CD8-positive, alpha-beta memory T cell (primary cell): ENCODE measurements around the gene METTL26. TPM values are rescaled to one million over a fixed set of nuclear protein-coding genes. Genes with fewer than 3 reads are reported as not detected.
A peak's percentile ranks its signal among the peaks of the same experiment; 100 is the strongest.

Experiments used
- CTCF ChIA-PET: fragments of 350-600 bp; sonication (Branson Sonifier 250); formaldehyde crosslinking; loops from one replicate; lab custom pipeline; 2021; ENCODE audit warnings: antibody characterized with exemption; lab: Charles Lee
- POLR2A ChIA-PET: fragments of 350-600 bp; sonication (Branson Sonifier 250); formaldehyde crosslinking; loops from one replicate; lab custom pipeline; 2021; ENCODE audit warnings: antibody characterized with exemption; lab: Charles Lee
- DNase-seq, 5 donors: peaks; one replicate each; pipeline versions ENCODE4 v3.0.0 to v3.0.0-alpha.2; 2020 to 2022; ENCODE audit warnings: mixed read lengths in 1 of 5
- H3K27ac ChIP-seq: one replicate; pipeline ENCODE4 v1.7.0; 2013; ENCODE audit warnings: low read depth, mild to moderate bottlenecking, low read length, moderate library complexity
- H3K27me3 ChIP-seq: 2 replicates; pipeline ENCODE4 v1.7.0; 2013; ENCODE audit warnings: low read length, mild to moderate bottlenecking; ENCODE audit not compliant: insufficient read depth, poor library complexity, severe bottlenecking
- H3K36me3 ChIP-seq: 2 replicates; pipeline ENCODE4 v1.7.0; 2013; ENCODE audit warnings: mild to moderate bottlenecking, low read length, moderate library complexity; ENCODE audit not compliant: insufficient read depth
- H3K4me1 ChIP-seq: 2 replicates; pipeline ENCODE4 v1.7.0; 2013; ENCODE audit warnings: mild to moderate bottlenecking, low read length, moderate library complexity; ENCODE audit not compliant: insufficient read depth
- H3K4me3 ChIP-seq: 2 replicates; pipeline ENCODE4 v1.7.0; 2013; ENCODE audit warnings: mild to moderate bottlenecking, low read length
- H3K9me3 ChIP-seq: 2 replicates; pipeline ENCODE4 v1.7.0; 2013; ENCODE audit warnings: mild to moderate bottlenecking, low read length
- H3K27ac Mint-ChIP-seq, 8 donors: one replicate each; pipeline ENCODE4 v1.8.0; 2020 to 2021; ENCODE audit warnings: mixed read lengths in 8 of 8, mild to moderate bottlenecking in 6 of 8, inconsistent platforms in 3 of 8, moderate library complexity in 3 of 8
- H3K27me3 Mint-ChIP-seq, 2 donors: one replicate each; pipeline ENCODE4 v1.8.0; 2020 to 2021; ENCODE audit warnings: mixed read lengths in 2 of 2, mild to moderate bottlenecking in 1 of 2, moderate library complexity in 1 of 2
- H3K36me3 Mint-ChIP-seq, 3 donors: one replicate each; pipeline ENCODE4 v1.8.0; 2020 to 2021; ENCODE audit warnings: mixed read lengths in 3 of 3, inconsistent platforms in 1 of 3, mild to moderate bottlenecking in 1 of 3
- H3K4me1 Mint-ChIP-seq, 3 donors: one replicate each; pipeline ENCODE4 v1.8.0; 2020 to 2021; ENCODE audit warnings: mixed read lengths in 3 of 3, inconsistent platforms in 1 of 3, mild to moderate bottlenecking in 1 of 3
- H3K4me3 Mint-ChIP-seq, 7 donors: one replicate each; pipeline ENCODE4 v1.8.0; 2020 to 2021; ENCODE audit warnings: mixed read lengths in 7 of 7, mild to moderate bottlenecking in 6 of 7, moderate library complexity in 4 of 7, inconsistent platforms in 2 of 7
- H3K9me3 Mint-ChIP-seq, 5 donors: one replicate each; pipeline ENCODE4 v1.8.0; 2020 to 2022; ENCODE audit warnings: mixed read lengths in 5 of 5, mild to moderate bottlenecking in 3 of 5, moderate library complexity in 2 of 5, inconsistent platforms in 1 of 5
- polyA plus RNA-seq: library from polyadenylated mRNA; unstranded; fragments of 300-500 nt; fragmentation: Illumina TruSeq; gene quantifications from one replicate; pipeline ENCODE4 v1.2.3, GENCODE V29; 2021
- total RNA-seq, 2 experiments: library from RNA; stranded (reverse); gene quantifications; one replicate each; pipeline ENCODE4 v1.2.3, GENCODE V29; 2021

Gene METTL26
- total and polyA plus RNA-seq, 3 experiments from 2014 or later: 97.4 to 129 (median 129) TPM

GRCh38 chr16:681746-682427, 45.8 kb upstream of the METTL26 start:
- Mint-ChIP-seq H3K4me3 (peak overlapping the region; percentile 66 to 84 (median 81)), H3K4me1 (peaks cover 13 to 55% (median 18%) of the 10 kb centered on the region in 3 donors), H3K9me3 (no peaks in the 10 kb centered on the region), H3K36me3 (peaks cover 0 to 33% (median 3%) of the 10 kb centered on the region in 3 donors), H3K27ac (peak overlapping the region in 6 of 8 donors; percentile 12 to 94 (median 67)), H3K27me3 (no peaks in the 10 kb centered on the region)
- no peaks in the 10 kb centered on the region for H3K27me3 ChIP-seq
- H3K4me1 ChIP-seq: peaks cover 36% of the 10 kb centered on the region
- POLR2A ChIA-PET: interaction anchor here (0.6 to 1.8 kb wide), 4 partner anchors 8 to 1088 kb away, joined by 3 to 15 read pairs (median 6); partner anchors contain the start of gene WDR24
- CTCF ChIA-PET: interaction anchor here (1.3 to 2.3 kb wide), 5 partner anchors 8 to 14 kb away, joined by 3 to 8 read pairs (median 7); partner anchors contain the start of genes RHOT2 and WDR24
- H3K36me3 ChIP-seq: peaks cover 8% of the 10 kb centered on the region
- H3K4me3 ChIP-seq: no peak overlapping the region
- DNase-seq: no peak
- peak overlapping the region; percentile 72 for H3K27ac ChIP-seq
- no peaks in the 10 kb centered on the region for H3K9me3 ChIP-seq

GRCh38 chr16:680967-681745, 45.1 kb upstream of the METTL26 start:
- no peaks in the 10 kb centered on the region for H3K9me3 ChIP-seq
- CTCF ChIA-PET: interaction anchor here (0.8 to 2.3 kb wide), 7 partner anchors 9 to 32 kb away, joined by 3 to 8 read pairs (median 4); partner anchors contain the start of genes RHOT2, WDR24 and WDR90
- DNase-seq: no peak
- H3K4me1 Mint-ChIP-seq: peaks cover 13 to 55% (median 20%) of the 10 kb centered on the region in 3 donors
- peak overlapping the region in 5 of 8 donors; percentile 9 to 94 (median 77) for H3K27ac Mint-ChIP-seq
- H3K4me3 Mint-ChIP-seq: peak overlapping the region; percentile 62 to 88 (median 78)
- H3K4me1 ChIP-seq: peaks cover 36% of the 10 kb centered on the region
- H3K36me3 ChIP-seq: peaks cover 8% of the 10 kb centered on the region
- no peaks in the 10 kb centered on the region for H3K27me3 Mint-ChIP-seq
- H3K27ac ChIP-seq: peak overlapping the region; percentile 72
- H3K4me3 ChIP-seq: peak overlapping the region; percentile 67
- no peaks in the 10 kb centered on the region for H3K27me3 ChIP-seq
- POLR2A ChIA-PET: interaction anchor here (0.9 to 1.9 kb wide), 6 partner anchors 9 to 107 kb away, joined by 3 to 15 read pairs (median 5); partner anchors contain the start of genes HAGHL, METTL26, RHOT2 and RPUSD1
- peaks cover 0 to 32% (median 3%) of the 10 kb centered on the region in 3 donors for H3K36me3 Mint-ChIP-seq
- no peaks in the 10 kb centered on the region for H3K9me3 Mint-ChIP-seq

DNA sequence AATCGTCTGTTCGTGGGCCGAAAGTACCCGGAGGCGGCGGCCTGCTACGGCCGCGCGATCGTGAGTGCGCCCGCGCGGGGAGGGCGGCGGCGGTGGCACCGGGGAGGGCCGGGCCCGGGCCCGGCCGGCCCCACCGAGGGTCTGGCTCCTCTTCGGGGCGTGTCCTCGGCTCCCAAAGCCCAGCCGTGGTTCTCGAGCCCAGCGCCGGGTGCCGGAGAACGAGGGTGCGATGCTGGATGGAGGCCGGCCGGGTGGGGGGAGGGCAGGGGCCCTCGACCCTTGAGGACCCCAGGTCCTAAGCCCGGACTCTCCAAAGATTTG, 44.5 kb upstream of the METTL26 start:
- DNase-seq: no peak
- H3K9me3 ChIP-seq: no peaks in the 10 kb centered on the region
- ChIA-PET CTCF (interaction anchor here (0.8 to 1.8 kb wide), 5 partner anchors 9 to 31 kb away, joined by 3 to 8 read pairs (median 3); partner anchors contain the start of genes RHOT2, WDR24 and WDR90), POLR2A (interaction anchor here (0.9 to 1.9 kb wide), 7 partner anchors 10 to 107 kb away, joined by 3 to 15 read pairs (median 5); partner anchors contain the start of genes HAGHL, METTL26, RHOT2 and RPUSD1)
- H3K4me1 ChIP-seq: peaks cover 35% of the 10 kb centered on the region
- peaks cover 0 to 31% (median 3%) of the 10 kb centered on the region in 3 donors for H3K36me3 Mint-ChIP-seq
- no peaks in the 10 kb centered on the region for H3K9me3 Mint-ChIP-seq
- H3K4me1 Mint-ChIP-seq: peaks cover 13 to 49% (median 20%) of the 10 kb centered on the region in 3 donors
- peak overlapping the region; percentile 72 for H3K27ac ChIP-seq
- H3K27me3 ChIP-seq: no peaks in the 10 kb centered on the region
- H3K4me3 ChIP-seq: peak overlapping the region; percentile 67
- peak overlapping the region in 4 of 8 donors; percentile 9 to 94 (median 78) for H3K27ac Mint-ChIP-seq
- no peaks in the 10 kb centered on the region for H3K27me3 Mint-ChIP-seq
- H3K36me3 ChIP-seq: peaks cover 8% of the 10 kb centered on the region
- peak overlapping the region; percentile 62 to 88 (median 80) for H3K4me3 Mint-ChIP-seq

DNA sequence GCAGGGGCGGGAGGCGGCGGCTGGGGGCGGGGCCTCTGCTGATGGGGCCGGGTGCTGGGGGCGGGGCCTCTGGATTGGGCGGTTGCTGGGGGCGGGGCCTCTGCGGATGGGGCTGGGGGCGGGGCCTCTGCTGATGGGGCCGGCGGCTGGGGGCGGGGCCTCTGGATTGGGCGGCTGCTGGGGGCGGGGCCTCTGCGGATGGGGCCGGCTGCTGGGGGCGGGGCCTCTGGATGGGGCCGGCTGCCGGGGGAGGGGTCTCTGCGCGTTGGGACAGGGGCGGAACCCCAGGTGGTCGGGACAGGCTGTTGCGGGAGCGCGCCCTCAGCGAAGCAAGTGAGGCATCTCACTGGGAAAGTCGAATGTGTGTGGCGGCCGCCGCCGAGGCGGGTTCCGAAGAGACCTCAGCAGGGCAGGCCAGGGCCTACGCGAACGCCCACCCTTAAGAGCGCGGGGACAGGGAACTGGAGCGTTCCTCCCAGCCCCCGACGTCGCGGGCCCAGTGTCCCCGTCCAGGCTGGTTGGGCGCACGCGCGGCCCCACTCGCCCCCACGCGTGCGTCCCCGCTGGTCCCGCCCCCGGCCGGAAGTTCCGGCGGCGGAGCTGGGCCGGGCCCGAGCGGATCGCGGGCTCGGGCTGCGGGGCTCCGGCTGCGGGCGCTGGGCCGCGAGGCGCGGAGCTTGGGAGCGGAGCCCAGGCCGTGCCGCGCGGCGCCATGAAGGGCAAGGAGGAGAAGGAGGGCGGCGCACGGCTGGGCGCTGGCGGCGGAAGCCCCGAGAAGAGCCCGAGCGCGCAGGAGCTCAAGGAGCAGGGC, 43.9 kb upstream of the METTL26 start, which contains the start of gene STUB1:
STUB1 (plus strand) TSS at position 597 of the 811 bp plus-strand sequence; CDS start at position 713, 116 bp downstream.
- CTCF ChIA-PET: interaction anchor here (0.8 to 1.8 kb wide), 5 partner anchors 10 to 31 kb away, joined by 3 to 8 read pairs (median 3); partner anchors contain the start of genes RHOT2, WDR24 and WDR90
- POLR2A ChIA-PET: interaction anchor here (0.9 to 1.9 kb wide), 7 partner anchors 10 to 108 kb away, joined by 3 to 15 read pairs (median 5); partner anchors contain the start of genes HAGHL, METTL26, RHOT2 and RPUSD1
- peaks cover 32% of the 10 kb centered on the region for H3K4me1 ChIP-seq
- peak; percentile 81 to 91 (median 85) for DNase-seq
- H3K4me3 ChIP-seq: peak within 1 kb of the TSS; percentile 67
- H3K9me3 ChIP-seq: no peaks in the 10 kb centered on the region
- H3K27me3 Mint-ChIP-seq: peaks cover 0 to 2% of the 10 kb centered on the region in 2 donors
- no peaks in the 10 kb centered on the region for H3K27me3 ChIP-seq
- peaks cover 8% of the 10 kb centered on the region for H3K36me3 ChIP-seq
- H3K27ac ChIP-seq: peak within 1 kb of the TSS; percentile 72
- peak within 1 kb of the TSS; percentile 80 to 91 (median 82) for H3K4me3 Mint-ChIP-seq
- peak within 1 kb of the TSS; percentile 50 to 94 (median 82) for H3K27ac Mint-ChIP-seq
- H3K9me3 Mint-ChIP-seq: no peaks in the 10 kb centered on the region
- peaks cover 13 to 52% (median 20%) of the 10 kb centered on the region in 3 donors for H3K4me1 Mint-ChIP-seq
- H3K36me3 Mint-ChIP-seq: peaks cover 0 to 31% (median 3%) of the 10 kb centered on the region in 3 donors

DNA sequence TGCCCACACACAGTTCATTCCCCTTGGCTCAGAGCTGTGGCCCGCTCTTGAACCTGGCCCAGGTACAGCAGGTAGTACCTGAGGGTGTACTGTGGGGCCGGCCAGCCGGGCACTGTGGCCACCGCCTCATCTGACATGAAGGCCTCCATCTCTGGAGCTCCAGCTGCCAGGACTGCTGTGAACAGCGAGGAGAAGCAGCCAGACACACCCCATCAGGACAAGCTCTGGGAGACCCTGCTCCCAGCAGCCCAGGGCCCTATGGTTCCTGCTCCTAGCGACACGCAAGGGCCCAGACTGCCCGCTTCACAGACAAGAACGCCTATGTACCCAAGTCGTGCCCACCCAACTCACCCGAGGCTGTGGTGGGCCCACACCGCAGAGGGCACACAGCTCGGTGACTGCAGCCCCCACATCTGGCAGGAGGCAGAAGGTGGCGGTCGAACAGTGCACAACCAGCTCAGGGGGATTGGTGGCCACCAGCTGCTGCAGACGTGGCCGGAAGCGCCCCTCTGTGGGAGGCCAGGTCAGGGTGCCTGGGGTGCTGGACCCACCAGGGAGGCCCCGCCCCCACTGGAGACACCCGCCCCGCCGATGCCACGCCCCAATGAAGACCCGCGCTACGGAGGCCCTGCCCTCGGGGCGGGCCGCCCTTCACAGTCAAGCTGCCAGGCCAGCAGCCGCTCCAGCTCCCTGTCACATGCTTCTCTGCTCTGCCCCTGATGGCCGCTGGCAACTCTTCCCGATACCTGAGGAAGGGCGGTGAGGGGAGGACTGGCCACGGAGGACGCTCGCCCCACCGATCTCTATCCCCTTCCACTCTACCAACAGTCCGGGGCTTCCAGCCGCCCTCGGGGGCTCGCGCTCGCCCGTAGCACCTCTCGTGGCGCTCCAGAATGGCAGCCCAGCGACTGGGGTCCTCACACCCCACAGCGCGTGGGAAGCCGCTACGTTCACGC, 43.0 kb upstream of the METTL26 start:
- H3K27ac ChIP-seq: peak overlapping the region; percentile 24
- ChIA-PET CTCF (interaction anchor here (0.6 to 1.3 kb wide), 3 partner anchors 12 to 43 kb away, joined by 3 to 7 read pairs (median 4); partner anchors contain the start of genes METTL26 and RHOT2), POLR2A (interaction anchor here (1.1 to 1.9 kb wide), 3 partner anchors 10 to 43 kb away, joined by 4 to 7 read pairs (median 5); partner anchors contain the start of gene METTL26)
- H3K27me3 Mint-ChIP-seq: peaks cover 0 to 6% of the 10 kb centered on the region in 2 donors
- H3K4me3 Mint-ChIP-seq: peak overlapping the region; percentile 80 to 92 (median 81)
- H3K4me1 Mint-ChIP-seq: peaks cover 13 to 50% (median 20%) of the 10 kb centered on the region in 3 donors
- H3K36me3 Mint-ChIP-seq: peaks cover 0 to 30% (median 3%) of the 10 kb centered on the region in 3 donors
- H3K27me3 ChIP-seq: no peaks in the 10 kb centered on the region
- no peaks in the 10 kb centered on the region for H3K9me3 ChIP-seq
- H3K4me3 ChIP-seq: peak overlapping the region; percentile 51
- H3K36me3 ChIP-seq: peaks cover 8% of the 10 kb centered on the region
- peak; percentile 52 to 74 (median 56) for DNase-seq
- peaks cover 32% of the 10 kb centered on the region for H3K4me1 ChIP-seq
- H3K9me3 Mint-ChIP-seq: no peaks in the 10 kb centered on the region
- H3K27ac Mint-ChIP-seq: peak overlapping the region in 7 of 8 donors; percentile 66 to 86 (median 79)

DNA sequence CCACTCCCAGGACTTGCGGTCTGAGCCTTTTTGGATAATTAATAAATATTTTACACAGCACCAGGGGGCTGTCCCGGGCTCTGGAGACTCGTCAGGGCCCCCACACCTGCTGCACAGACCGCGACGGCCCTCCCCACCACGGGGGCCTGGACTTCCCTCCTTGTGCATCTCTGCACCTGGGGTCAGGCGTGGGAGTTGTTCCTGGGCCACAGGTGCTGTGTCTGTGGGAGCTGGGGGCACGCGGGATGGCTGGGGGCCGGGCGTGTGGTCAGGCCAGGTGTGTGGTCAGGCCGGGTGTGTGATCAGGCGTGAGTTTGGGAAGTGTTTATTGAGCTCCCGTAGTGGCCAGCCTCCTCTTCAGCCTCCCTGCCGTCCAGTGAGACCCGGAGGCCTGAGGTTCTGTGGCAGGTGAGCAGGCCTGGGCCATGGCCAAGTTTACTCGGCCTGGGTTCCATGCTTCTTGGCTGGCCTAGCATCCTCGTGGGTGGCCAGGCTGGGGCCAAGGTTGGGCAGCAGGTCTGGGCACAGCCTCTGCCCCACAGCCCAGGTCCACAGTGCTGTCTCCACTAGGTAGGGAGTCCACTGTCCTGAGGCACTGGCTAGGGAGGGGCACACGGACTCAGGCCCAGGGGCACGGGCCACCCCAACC, 42.2 kb upstream of the METTL26 start:
- no peaks in the 10 kb centered on the region for H3K27me3 ChIP-seq
- CTCF ChIA-PET: interaction anchor here (1.3 kb wide), 1 partner anchor 11 kb away, joined by 7 read pairs; the partner anchor contains the start of gene RHOT2
- peaks cover 0 to 28% (median 3%) of the 10 kb centered on the region in 3 donors for H3K36me3 Mint-ChIP-seq
- no peaks in the 10 kb centered on the region for H3K9me3 ChIP-seq
- H3K4me3 Mint-ChIP-seq: peak overlapping the region in 2 of 7 donors; percentile 35 to 92
- peaks cover 0 to 6% of the 10 kb centered on the region in 2 donors for H3K27me3 Mint-ChIP-seq
- H3K4me3 ChIP-seq: no peak overlapping the region
- POLR2A ChIA-PET: interaction anchor here (1.1 to 1.2 kb wide), 2 partner anchors 9 to 17 kb away, joined by 4 to 5 read pairs; no protein-coding TSS in a partner anchor
- H3K9me3 Mint-ChIP-seq: no peaks in the 10 kb centered on the region
- peak overlapping the region in 1 of 8 donors; percentile 79 for H3K27ac Mint-ChIP-seq
- peaks cover 8% of the 10 kb centered on the region for H3K36me3 ChIP-seq
- peaks cover 28% of the 10 kb centered on the region for H3K4me1 ChIP-seq
- DNase-seq: no peak
- H3K27ac ChIP-seq: no peak overlapping the region
- H3K4me1 Mint-ChIP-seq: peaks cover 13 to 45% (median 20%) of the 10 kb centered on the region in 3 donors
